OCI-LY7 (cell line): ENCODE measurements around the gene CPTP.

Experiments
- EZH2phosphoT487 ChIP-seq: fragments of 200-600 bp; sonication (generic); IDR thresholded peaks from 2 replicates; pipeline ENCODE4 v1.6.1; 2018; ENCODE audit warnings: low read depth, borderline replicate concordance, mild to moderate bottlenecking, mixed run types, antibody characterized with exemption, low read length, moderate library complexity, mixed read lengths
- TF ChIP-seq, protein P1 (sequence below): fragments of 200-600 bp; sonication (generic); conservative IDR thresholded peaks from 2 replicates; pipeline ENCODE4 v1.5.1; 2014; ENCODE audit warnings: mild to moderate bottlenecking, antibody characterized with exemption, low read length, moderate library complexity, mixed read lengths

- TF ChIP-seq, protein P1, sequence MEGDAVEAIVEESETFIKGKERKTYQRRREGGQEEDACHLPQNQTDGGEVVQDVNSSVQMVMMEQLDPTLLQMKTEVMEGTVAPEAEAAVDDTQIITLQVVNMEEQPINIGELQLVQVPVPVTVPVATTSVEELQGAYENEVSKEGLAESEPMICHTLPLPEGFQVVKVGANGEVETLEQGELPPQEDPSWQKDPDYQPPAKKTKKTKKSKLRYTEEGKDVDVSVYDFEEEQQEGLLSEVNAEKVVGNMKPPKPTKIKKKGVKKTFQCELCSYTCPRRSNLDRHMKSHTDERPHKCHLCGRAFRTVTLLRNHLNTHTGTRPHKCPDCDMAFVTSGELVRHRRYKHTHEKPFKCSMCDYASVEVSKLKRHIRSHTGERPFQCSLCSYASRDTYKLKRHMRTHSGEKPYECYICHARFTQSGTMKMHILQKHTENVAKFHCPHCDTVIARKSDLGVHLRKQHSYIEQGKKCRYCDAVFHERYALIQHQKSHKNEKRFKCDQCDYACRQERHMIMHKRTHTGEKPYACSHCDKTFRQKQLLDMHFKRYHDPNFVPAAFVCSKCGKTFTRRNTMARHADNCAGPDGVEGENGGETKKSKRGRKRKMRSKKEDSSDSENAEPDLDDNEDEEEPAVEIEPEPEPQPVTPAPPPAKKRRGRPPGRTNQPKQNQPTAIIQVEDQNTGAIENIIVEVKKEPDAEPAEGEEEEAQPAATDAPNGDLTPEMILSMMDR = no peak
- no peak for TF ChIP-seq EZH2phosphoT487
Observed at GRCh38 chr1:1322952-1323351, 1.6 kb upstream of the CPTP start.
